H9 (cell line): Measurements from ENCODE around the gene TPRX2. TPM values are rescaled to one million over a fixed set of nuclear protein-coding genes. Genes with fewer than 3 reads are reported as not detected.

ENCODE experiments used
- DNase-seq: peaks from one replicate; pipeline ENCODE4 v3.0.0-alpha.2; 2017
- H2AFZ ChIP-seq: one replicate; pipeline ENCODE4 v1.6.1; 2013; ENCODE audit warnings: mild to moderate bottlenecking, low read length, control low read depth, moderate library complexity
- H2AK5ac ChIP-seq: 2 replicates; pipeline ENCODE4 v1.6.1; 2013; ENCODE audit warnings: low read length, control low read depth, mixed read lengths; ENCODE audit not compliant: insufficient read length
- H2BK120ac ChIP-seq: one replicate; pipeline ENCODE4 v1.6.1; 2013; ENCODE audit warnings: low read depth, mild to moderate bottlenecking, low read length, control low read depth, inconsistent platforms; ENCODE audit not compliant: poor library complexity, severe bottlenecking
- H2BK12ac ChIP-seq: 2 replicates; pipeline ENCODE4 v1.6.1; 2013; ENCODE audit warnings: low read length, control low read depth, mixed read lengths, low read depth; ENCODE audit not compliant: insufficient read length
- H2BK15ac ChIP-seq: 2 replicates; pipeline ENCODE4 v1.6.1; 2013; ENCODE audit warnings: low read depth, low read length, control low read depth
- H2BK20ac ChIP-seq: one replicate; pipeline ENCODE4 v1.6.1; 2013; ENCODE audit warnings: low read depth, mild to moderate bottlenecking, low read length, control low read depth, inconsistent platforms; ENCODE audit not compliant: poor library complexity, severe bottlenecking
- H2BK5ac ChIP-seq: 2 replicates; pipeline ENCODE4 v1.6.1; 2013; ENCODE audit warnings: low read length, control low read depth, mixed read lengths; ENCODE audit not compliant: insufficient read length
- H3K14ac ChIP-seq: 2 replicates; pipeline ENCODE4 v1.6.1; 2013; ENCODE audit warnings: low read length, control low read depth; ENCODE audit not compliant: insufficient read depth
- H3K18ac ChIP-seq: 2 replicates; pipeline ENCODE4 v1.6.1; 2013; ENCODE audit warnings: low read depth, mild to moderate bottlenecking, mixed read lengths, low read length, control low read depth; ENCODE audit not compliant: insufficient read length
- H3K23ac ChIP-seq: 2 replicates; pipeline ENCODE4 v1.6.1; 2013; ENCODE audit warnings: low read length, control low read depth, mixed read lengths, low read depth; ENCODE audit not compliant: insufficient read length
- H3K23me2 ChIP-seq: 2 replicates; pipeline ENCODE4 v1.6.1; 2013; ENCODE audit warnings: low read depth, mild to moderate bottlenecking, mixed read lengths, low read length, control low read depth; ENCODE audit not compliant: insufficient read length, poor library complexity, severe bottlenecking
- H3K27ac ChIP-seq: 2 replicates; pipeline ENCODE4 v1.5.1; 2013; ENCODE audit warnings: low read length, control low read depth, mixed read lengths, low read depth; ENCODE audit not compliant: insufficient read length
- H3K27me3 ChIP-seq: 2 replicates; pipeline ENCODE4 v1.6.1; 2013; ENCODE audit warnings: low read length, control low read depth, inconsistent platforms; ENCODE audit not compliant: insufficient read depth
- H3K4ac ChIP-seq: 2 replicates; pipeline ENCODE4 v1.6.1; 2013; ENCODE audit warnings: low read depth, mild to moderate bottlenecking, control low read depth, inconsistent platforms, low read length, moderate library complexity
- H3K4me1 ChIP-seq: 2 replicates; pipeline ENCODE4 v1.6.1; 2013; ENCODE audit warnings: low read length, control low read depth, inconsistent platforms; ENCODE audit not compliant: insufficient read depth
- H3K4me2 ChIP-seq: 2 replicates; pipeline ENCODE4 v1.6.1; 2013; ENCODE audit warnings: low read length, control low read depth, mixed read lengths; ENCODE audit not compliant: insufficient read length, insufficient read depth
- H3K56ac ChIP-seq: 2 replicates; pipeline ENCODE4 v1.6.1; 2013; ENCODE audit warnings: low read depth, mild to moderate bottlenecking, mixed read lengths, low read length, control low read depth; ENCODE audit not compliant: insufficient read length
- H3K79me1 ChIP-seq: 2 replicates; pipeline ENCODE4 v1.6.1; 2013; ENCODE audit warnings: low read depth, mild to moderate bottlenecking, moderate library complexity, low read length, control low read depth, inconsistent platforms; ENCODE audit not compliant: insufficient read depth, poor library complexity, severe bottlenecking
- H3K79me2 ChIP-seq: 2 replicates; pipeline ENCODE4 v1.6.1; 2013; ENCODE audit warnings: low read length, control low read depth, inconsistent platforms; ENCODE audit not compliant: insufficient read depth
- H3K9ac ChIP-seq: 2 replicates; pipeline ENCODE4 v1.6.1; 2013; ENCODE audit warnings: low read length, control low read depth, mixed read lengths; ENCODE audit not compliant: insufficient read length; ENCODE audit errors: extremely low read depth
- H3K9me3 ChIP-seq: one replicate; pipeline ENCODE4 v1.6.1; 2013; ENCODE audit warnings: low read depth, low read length, inconsistent platforms; ENCODE audit not compliant: control insufficient read depth
- H3T11ph ChIP-seq: one replicate; pipeline ENCODE4 v1.6.1; 2013; ENCODE audit warnings: mild to moderate bottlenecking, low read length, control low read depth, inconsistent platforms
- H4K20me1 ChIP-seq: one replicate; pipeline ENCODE4 v1.6.1; 2013; ENCODE audit not compliant: control insufficient read depth, insufficient read length, insufficient read depth
- H4K5ac ChIP-seq: 2 replicates; pipeline ENCODE4 v1.6.1; 2013; ENCODE audit warnings: low read depth, mild to moderate bottlenecking, mixed read lengths, low read length, control low read depth; ENCODE audit not compliant: insufficient read length
- H4K8ac ChIP-seq: replicated peaks from 2 replicates; pipeline ENCODE4 v1.6.1; 2013; ENCODE audit warnings: low read length, control low read depth, mixed read lengths, low read depth; ENCODE audit not compliant: insufficient read length
- H4K91ac ChIP-seq: 2 replicates; pipeline ENCODE4 v1.6.1; 2013; ENCODE audit warnings: low read depth, mild to moderate bottlenecking, moderate library complexity, mixed read lengths, low read length, control low read depth; ENCODE audit not compliant: insufficient read length
- H3K27ac Mint-ChIP-seq, 3 experiments: 2 replicates in 2 of 3; 3 replicates in 1 of 3; pipeline ENCODE4 v1.8.0; 2020 to 2021; ENCODE audit warnings: mixed read lengths in 3 of 3, mild to moderate bottlenecking in 1 of 3, moderate library complexity in 1 of 3
- H3K27me3 Mint-ChIP-seq: 2 replicates; pipeline ENCODE4 v1.8.0; 2021; ENCODE audit warnings: low read depth, mild to moderate bottlenecking, moderate library complexity, mixed read lengths
- H3K36me3 Mint-ChIP-seq, 3 experiments: 2 replicates in 2 of 3; 3 replicates in 1 of 3; pipeline ENCODE4 v1.8.0; 2020 to 2021; ENCODE audit warnings: low read depth in 3 of 3, mixed read lengths in 3 of 3; ENCODE audit not compliant: insufficient read depth in 1 of 3
- H3K4me1 Mint-ChIP-seq, 2 experiments: 2 replicates each; pipeline ENCODE4 v1.8.0; 2020; ENCODE audit warnings: mixed read lengths in 2 of 2
- H3K4me3 Mint-ChIP-seq, 2 experiments: 2 replicates in 1 of 2; 3 replicates in 1 of 2; pipeline ENCODE4 v1.8.0; 2020 to 2021; ENCODE audit warnings: mild to moderate bottlenecking in 2 of 2, mixed read lengths in 2 of 2, moderate library complexity in 1 of 2
- H3K9me3 Mint-ChIP-seq, 2 experiments: 2 replicates in 1 of 2; 3 replicates in 1 of 2; pipeline ENCODE4 v1.8.0; 2020; ENCODE audit warnings: mild to moderate bottlenecking in 2 of 2, mixed read lengths in 2 of 2, moderate library complexity in 1 of 2
- CTCF ChIP-seq: fragments of 200-600 bp; sonication (generic); conservative IDR thresholded peaks from 3 replicates; pipeline ENCODE4 v1.8.0; 2021; ENCODE audit warnings: antibody characterized with exemption, mild to moderate bottlenecking
- WGBS: extraction: QIAGEN DNeasy Blood & Tissue Kit; methylation state at CpG from one replicate; pipeline ENCODE4 v1.1.7; 2013; ENCODE audit warnings: missing lambda C conversion rate, low lambda C conversion rate, mixed read lengths; ENCODE audit not compliant: insufficient read length; ENCODE audit errors: extremely low coverage; 5-methylcytosine and 5-hydroxymethylcytosine counted together
- total RNA-seq: library from RNA; stranded (reverse); gene quantifications from 2 replicates; pipeline ENCODE4 v1.2.1, GENCODE V29; 2021

The TPRX2 gene
- total RNA-seq, 1 experiment from 2014 or later = not detected

- H3K4me1 Mint-ChIP-seq = peaks cover 30 to 42% of the 10 kb centered on the region in 2 experiments
- Histone ChIP-seq H4K20me1 (no peaks in the 10 kb centered on the region), H2BK5ac (no peak overlapping the region), H3K79me1 (no peaks in the 10 kb centered on the region), H3K56ac (no peak overlapping the region), H3K4me2 (peak overlapping the region; percentile 73), H2AFZ (no peak overlapping the region), H2BK15ac (no peak overlapping the region), H3K9ac (peak overlapping the region; percentile 3), H4K5ac (no peak overlapping the region), H4K8ac (peak overlapping the region; percentile 32), H2AK5ac (no peak overlapping the region), H3T11ph (no peak overlapping the region), H3K4ac (no peak overlapping the region), H2BK120ac (no peak overlapping the region), H3K14ac (peak overlapping the region; percentile 32), H3K9me3 (no peaks in the 10 kb centered on the region), H2BK20ac (no peak overlapping the region), H3K79me2 (no peaks in the 10 kb centered on the region), H3K4me1 (no peaks in the 10 kb centered on the region; the same call in 1 of the 2 replicates), H3K27me3 (no peaks in the 10 kb centered on the region), H3K27ac (peak overlapping the region; percentile 73), H3K23me2 (no peaks in the 10 kb centered on the region), H2BK12ac (no peak overlapping the region), H3K23ac (no peak overlapping the region), H3K18ac (peak overlapping the region; percentile 36), H4K91ac (no peak overlapping the region)
- peak; percentile 89 for TF ChIP-seq CTCF
- peak overlapping the region; percentile 87 to 100 (median 99) for H3K27ac Mint-ChIP-seq
- no CpG with 5 or more reads among the region's 22 CpGs for WGBS
- no peaks in the 10 kb centered on the region; a peak in 1 of 5 replicates for H3K9me3 Mint-ChIP-seq
- H3K27me3 Mint-ChIP-seq = peaks cover 8% of the 10 kb centered on the region
- no peaks in the 10 kb centered on the region for H3K36me3 Mint-ChIP-seq
- peak overlapping the region; percentile 59 to 76 for H3K4me3 Mint-ChIP-seq
- peak; percentile 79 for DNase-seq
These were observed 10.1 kb upstream of the TPRX2 start for GRCh38 chr19:47848823-47849473.
